ENCODE results near the gene ELOA.
"Not testable (repeated sequence)": the region's sequence is repeated elsewhere in the genome, so short reads cannot be mapped to it uniquely, and the experiment has no call there.

ELOA gene

DNA sequence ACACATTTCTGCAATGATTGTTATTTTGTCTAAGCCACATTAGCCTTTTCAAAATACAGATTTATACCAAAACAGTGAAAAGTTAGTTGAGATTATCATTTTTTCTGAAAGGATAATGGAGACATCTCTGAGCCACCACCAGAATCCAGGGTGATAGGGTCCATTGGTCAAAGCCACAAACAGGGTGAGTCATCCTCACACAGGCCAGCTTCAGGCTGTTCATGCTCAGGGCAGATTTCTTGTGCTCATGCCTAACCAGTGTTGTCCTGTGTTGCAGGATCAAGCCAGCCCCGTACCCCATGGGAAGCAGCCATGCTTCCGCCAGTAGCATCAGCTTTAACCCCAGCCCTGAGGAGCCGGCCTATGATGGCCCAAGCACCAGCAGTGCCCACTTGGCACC is 13.4 kb downstream of the ELOA start:
- peaks cover 4% of the 10 kb centered on the region for H3K36me3 Mint-ChIP-seq
- no peaks in the 10 kb centered on the region for H3K9me3 Mint-ChIP-seq (ENCODE audit: low read depth)
- H3K27me3 Mint-ChIP-seq, result no peaks in the 10 kb centered on the region
- no peaks in the 10 kb centered on the region for H3K4me1 Mint-ChIP-seq (ENCODE audit: low read depth)
- no peak overlapping the region for H3K27ac Mint-ChIP-seq
- H3K4me3 Mint-ChIP-seq, result no peak overlapping the region

DNA sequence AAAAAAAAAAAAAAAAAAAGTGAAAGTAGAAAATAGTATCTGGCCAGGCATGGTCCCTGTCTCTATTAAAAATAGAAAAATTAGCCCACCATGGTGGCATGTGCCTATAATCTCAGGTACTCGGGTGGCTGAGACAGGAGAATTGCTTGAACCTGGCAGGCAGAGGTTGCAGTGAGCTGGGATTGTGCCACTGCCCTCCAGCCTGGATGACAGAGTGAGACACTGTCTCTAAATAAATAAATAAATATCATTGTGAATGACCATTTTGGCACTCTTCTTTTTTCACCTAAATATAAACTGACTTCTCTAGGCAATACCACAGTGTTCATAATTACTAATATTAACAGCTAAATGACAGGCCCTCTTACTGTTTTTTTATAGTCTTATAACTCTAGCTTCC is 14.5 kb downstream of the ELOA start:
- no peak overlapping the region for H3K4me3 Mint-ChIP-seq
- H3K9me3 Mint-ChIP-seq (ENCODE audit: low read depth), result no peaks in the 10 kb centered on the region
- no peak overlapping the region for H3K27ac Mint-ChIP-seq
- no peaks in the 10 kb centered on the region for H3K27me3 Mint-ChIP-seq
- H3K36me3 Mint-ChIP-seq, result peaks cover 4% of the 10 kb centered on the region
- no peaks in the 10 kb centered on the region for H3K4me1 Mint-ChIP-seq (ENCODE audit: low read depth)

DNA sequence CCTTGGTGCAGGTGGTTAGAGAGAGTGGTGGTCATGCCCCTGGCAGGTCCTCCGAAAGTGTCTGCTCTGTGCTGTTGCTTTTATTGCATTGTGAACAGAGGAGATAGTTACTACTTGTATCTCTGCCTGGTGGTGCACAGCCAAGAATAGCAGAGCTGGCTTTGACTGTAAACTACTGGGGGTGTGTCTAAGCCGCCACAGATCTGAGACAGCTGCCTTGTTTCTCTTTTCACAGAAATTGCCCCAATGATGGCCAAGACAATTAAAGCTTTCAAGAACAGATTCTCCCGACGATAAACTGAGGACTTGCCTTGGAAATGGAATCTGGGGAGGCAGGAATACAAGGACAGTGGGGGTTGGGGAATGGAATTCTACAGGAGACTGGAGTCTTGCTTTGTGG is 16.0 kb downstream of the ELOA start:
- peaks cover 4% of the 10 kb centered on the region for H3K36me3 Mint-ChIP-seq
- no peak overlapping the region for H3K4me3 Mint-ChIP-seq
- no peak overlapping the region for H3K27ac Mint-ChIP-seq
- no peaks in the 10 kb centered on the region for H3K9me3 Mint-ChIP-seq (ENCODE audit: low read depth)
- no peaks in the 10 kb centered on the region for H3K27me3 Mint-ChIP-seq
- H3K4me1 Mint-ChIP-seq (ENCODE audit: low read depth), result no peaks in the 10 kb centered on the region

DNA sequence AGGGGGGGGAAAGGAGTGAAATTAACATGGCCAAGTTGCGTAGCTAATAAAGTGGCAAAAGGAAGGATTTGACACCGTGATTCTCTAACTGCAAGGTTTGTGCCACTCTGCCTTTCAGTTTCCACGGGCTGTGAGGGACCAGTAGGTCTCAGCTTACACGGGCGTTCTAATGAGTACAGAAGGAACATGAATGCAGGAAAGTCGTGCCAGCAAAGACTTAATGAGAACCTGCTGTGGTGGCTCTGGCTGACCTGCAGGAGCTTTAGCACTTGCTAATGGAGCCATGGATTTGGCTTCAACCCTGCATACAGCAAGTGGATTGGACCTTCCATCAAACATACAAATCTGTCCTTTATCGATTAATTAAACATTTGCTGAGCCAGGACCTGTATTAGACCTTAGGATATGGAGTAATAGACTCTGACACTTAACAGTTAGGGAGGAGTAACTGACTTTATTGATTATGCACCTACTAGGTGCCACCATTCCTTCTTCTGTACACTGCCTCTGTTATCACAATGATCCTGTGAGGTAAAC is 19.8 kb downstream of the ELOA start:
- peaks cover 4% of the 10 kb centered on the region for H3K36me3 Mint-ChIP-seq
- no peaks in the 10 kb centered on the region for H3K9me3 Mint-ChIP-seq (ENCODE audit: low read depth)
- no peaks in the 10 kb centered on the region for H3K27me3 Mint-ChIP-seq
- H3K27ac Mint-ChIP-seq, result no peak overlapping the region
- H3K4me1 Mint-ChIP-seq (ENCODE audit: low read depth), result no peaks in the 10 kb centered on the region
- no peak overlapping the region for H3K4me3 Mint-ChIP-seq

DNA sequence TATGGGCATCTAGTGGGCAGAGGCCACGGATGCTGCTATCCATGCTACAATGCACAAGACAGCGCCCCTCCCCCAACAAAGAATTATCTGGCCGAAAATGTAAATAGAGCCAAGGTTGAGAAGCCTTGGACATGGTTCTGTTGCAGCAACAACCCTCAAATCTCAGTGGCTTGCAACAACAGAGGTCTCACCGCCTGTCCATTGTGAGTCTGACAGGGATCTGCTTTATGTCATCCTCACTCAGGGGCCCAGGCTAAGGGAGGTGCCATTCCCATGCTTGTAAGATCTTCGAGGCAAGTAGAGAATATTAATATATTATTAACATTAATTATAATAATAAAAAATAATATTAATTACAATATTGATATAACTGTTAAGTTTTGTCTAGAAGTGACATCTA is 25.5 kb downstream of the ELOA start:
- H3K4me3 Mint-ChIP-seq, result no peak overlapping the region
- H3K27ac Mint-ChIP-seq, result no peak overlapping the region
- H3K4me1 Mint-ChIP-seq (ENCODE audit: low read depth), result peaks cover 4% of the 10 kb centered on the region
- H3K36me3 Mint-ChIP-seq, result no peaks in the 10 kb centered on the region
- no peaks in the 10 kb centered on the region for H3K27me3 Mint-ChIP-seq
- H3K9me3 Mint-ChIP-seq (ENCODE audit: low read depth), result no peaks in the 10 kb centered on the region

DNA sequence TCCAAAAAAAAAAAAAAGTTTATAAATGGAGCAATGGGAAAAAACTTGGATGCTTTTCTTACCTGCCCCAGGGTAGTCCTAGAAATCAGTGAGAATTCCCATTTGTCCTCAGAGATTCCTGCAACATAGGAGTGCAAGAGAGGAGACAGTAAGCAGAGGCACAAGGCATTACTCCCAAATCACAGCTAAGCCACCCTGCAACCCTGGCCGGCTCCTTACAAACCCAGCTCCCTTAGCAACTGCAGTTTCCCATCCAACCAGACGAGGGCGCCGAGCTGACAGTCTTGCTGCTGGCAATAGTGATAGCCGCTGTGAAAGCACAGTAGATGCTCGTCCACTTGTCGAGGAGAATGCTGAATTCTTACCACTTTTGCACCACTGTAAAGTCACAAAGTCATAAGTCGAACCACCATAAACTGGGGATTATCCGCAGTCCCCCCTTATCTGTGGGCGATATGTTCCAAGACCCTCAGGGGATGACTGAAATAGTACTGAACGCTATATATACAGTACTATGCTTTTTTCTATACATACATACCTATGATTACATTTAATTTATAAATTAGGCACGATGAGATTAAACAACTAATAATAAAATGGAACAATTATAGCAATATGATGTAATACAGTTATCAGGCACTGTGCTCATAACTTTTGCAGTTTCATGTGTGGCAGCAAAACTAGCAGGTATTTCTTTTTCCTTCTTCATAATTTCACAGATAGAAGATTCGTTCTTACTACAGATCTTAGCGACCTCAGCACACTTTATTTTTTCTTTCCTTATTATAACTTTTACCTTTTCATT is 29.0 kb downstream of the ELOA start:
- Mint-ChIP-seq H3K9me3 (ENCODE audit: low read depth) (no peaks in the 10 kb centered on the region), H3K27me3 (no peaks in the 10 kb centered on the region), H3K4me3 (no peak overlapping the region), H3K36me3 (no peaks in the 10 kb centered on the region), H3K27ac (no peak overlapping the region), H3K4me1 (ENCODE audit: low read depth) (peaks cover 28% of the 10 kb centered on the region)

DNA sequence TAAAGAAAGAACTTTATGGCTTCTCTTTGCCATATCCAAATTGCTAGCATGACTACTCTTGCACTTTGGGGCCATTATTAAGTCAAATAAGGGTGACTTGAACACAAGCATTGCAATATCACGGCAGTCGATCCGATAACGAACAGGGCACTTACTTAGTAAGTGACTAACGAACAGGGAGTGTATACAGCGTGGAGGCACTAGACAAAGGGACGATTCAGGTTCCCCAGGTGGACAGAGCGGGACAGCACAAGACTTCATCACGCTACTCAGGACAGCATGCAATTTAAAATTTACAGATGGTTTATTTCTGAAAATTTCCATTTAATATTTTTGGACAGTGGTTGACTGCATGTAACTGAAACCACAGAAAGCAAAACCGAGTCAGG is 29.6 kb downstream of the ELOA start:
- no peak overlapping the region for H3K27ac Mint-ChIP-seq

DNA sequence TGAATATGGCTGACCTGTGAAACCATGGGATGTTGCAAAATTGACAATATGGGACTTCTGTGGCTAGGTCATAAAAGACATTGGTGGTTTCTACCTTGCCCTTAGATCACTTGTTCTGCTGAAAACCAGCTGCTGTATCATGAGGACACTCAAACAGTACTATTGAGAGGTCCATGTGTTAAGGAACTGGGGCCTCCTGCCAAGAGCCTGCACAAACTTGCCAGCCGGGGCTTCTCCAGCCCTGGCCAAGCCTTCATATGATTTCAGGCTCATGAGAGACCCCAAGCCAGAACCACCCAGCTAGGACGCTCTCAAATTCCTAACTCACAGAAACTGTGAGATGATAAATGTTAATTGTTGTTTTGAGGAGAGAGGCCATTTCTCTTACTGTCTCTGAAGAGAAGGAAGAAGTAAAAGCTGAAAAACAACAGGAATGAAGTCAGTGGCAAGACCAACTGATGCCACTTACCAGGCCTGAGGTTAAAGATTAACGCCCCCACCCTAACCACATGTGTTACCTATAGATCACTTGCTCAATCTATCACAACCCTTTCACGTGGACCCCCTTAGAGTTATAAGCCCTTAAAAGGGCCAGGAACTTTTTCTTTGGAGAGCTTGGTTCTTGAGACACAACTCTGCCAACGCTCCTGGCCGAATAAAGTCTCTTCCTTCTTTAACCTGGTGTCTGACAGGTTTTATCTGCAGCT is 31.1 kb downstream of the ELOA start:
- H3K9me3 Mint-ChIP-seq (ENCODE audit: low read depth), result no peaks in the 10 kb centered on the region
- H3K4me3 Mint-ChIP-seq, result no peak overlapping the region
- no peaks in the 10 kb centered on the region for H3K36me3 Mint-ChIP-seq
- no peaks in the 10 kb centered on the region for H3K27me3 Mint-ChIP-seq
- peaks cover 39% of the 10 kb centered on the region for H3K4me1 Mint-ChIP-seq (ENCODE audit: low read depth)
- H3K27ac Mint-ChIP-seq, result no peak overlapping the region

More for the DNA sequence above, 29.6 kb downstream of the ELOA start:
- no peak overlapping the region for H3K4me3 Mint-ChIP-seq
- H3K9me3 Mint-ChIP-seq (ENCODE audit: low read depth), result no peaks in the 10 kb centered on the region
- H3K27me3 Mint-ChIP-seq, result no peaks in the 10 kb centered on the region
- H3K4me1 Mint-ChIP-seq (ENCODE audit: low read depth), result peaks cover 31% of the 10 kb centered on the region
- H3K36me3 Mint-ChIP-seq, result no peaks in the 10 kb centered on the region

DNA sequence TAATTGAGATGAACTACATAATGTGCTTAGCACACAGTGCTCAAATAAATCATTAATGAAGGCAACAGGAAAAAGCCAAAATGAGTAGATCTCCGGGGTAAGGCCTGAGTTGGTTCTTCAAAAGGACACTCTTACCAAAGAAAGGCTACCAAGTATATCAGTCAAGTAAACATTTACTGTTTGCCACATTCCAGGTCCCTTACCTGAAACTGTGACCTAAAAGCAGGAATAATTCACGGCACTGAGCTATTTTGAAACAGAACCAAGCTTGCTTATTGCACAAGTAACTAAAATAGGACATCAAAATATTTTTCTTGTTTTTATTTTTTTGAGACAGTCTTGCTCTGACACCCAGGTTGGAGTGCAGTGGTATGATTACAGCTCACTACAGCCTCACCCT is 32.9 kb downstream of the ELOA start:
- Mint-ChIP-seq H3K36me3 (peaks cover 7% of the 10 kb centered on the region), H3K27me3 (no peaks in the 10 kb centered on the region), H3K9me3 (ENCODE audit: low read depth) (no peaks in the 10 kb centered on the region), H3K4me3 (peak overlapping the region; percentile 57), H3K27ac (no peak overlapping the region), H3K4me1 (ENCODE audit: low read depth) (peaks cover 50% of the 10 kb centered on the region)

DNA sequence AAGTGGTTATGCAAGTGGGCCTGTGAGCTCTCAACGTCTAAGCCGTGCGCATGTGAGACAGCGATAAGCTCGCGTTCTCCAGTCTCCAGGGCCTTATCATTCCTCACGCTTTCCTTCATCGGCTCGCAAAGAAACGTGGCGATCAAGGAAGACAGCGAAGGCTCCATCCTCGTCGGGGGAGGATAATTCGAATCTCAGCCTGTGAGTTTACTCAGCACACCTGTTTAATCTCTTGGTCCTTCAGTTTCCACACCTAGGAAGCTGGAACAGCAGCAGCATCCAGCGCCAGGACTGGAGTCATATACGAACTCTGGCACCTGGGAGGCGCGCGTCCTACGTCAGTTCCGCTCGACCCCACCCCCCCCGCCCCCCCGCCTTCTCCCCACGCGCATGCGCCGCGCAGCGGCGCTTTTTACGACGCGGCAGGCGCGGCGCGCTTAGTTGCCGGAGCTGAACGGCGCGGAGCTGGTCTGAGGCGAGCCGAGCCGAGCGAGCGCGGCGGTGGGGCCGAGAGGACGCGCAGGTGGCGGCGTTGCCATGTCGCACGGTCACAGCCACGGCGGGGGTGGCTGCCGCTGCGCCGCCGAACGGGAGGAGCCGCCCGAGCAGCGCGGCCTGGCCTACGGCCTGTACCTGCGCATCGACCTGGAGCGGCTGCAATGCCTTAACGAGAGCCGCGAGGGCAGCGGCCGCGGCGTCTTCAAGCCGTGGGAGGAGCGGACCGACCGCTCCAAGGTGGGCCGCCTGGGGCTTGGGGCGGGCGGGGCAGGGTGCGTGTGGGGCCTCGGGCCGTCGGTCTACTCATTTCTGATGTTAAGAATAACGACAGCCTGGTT is 34.9 kb downstream of the ELOA start, which contains the start of gene PITHD1:
Gene PITHD1, plus strand, starts transcription at position 440 of the 836 bp plus-strand sequence. Its CDS starts 98 bp downstream, at position 538.
- Mint-ChIP-seq H3K27ac (peak within 1 kb of the TSS; percentile 96), H3K4me3 (peak within 1 kb of the TSS; percentile 97), H3K4me1 (ENCODE audit: low read depth) (peaks cover 55% of the 10 kb centered on the region), H3K9me3 (ENCODE audit: low read depth) (no peaks in the 10 kb centered on the region), H3K36me3 (peaks cover 7% of the 10 kb centered on the region), H3K27me3 (no peaks in the 10 kb centered on the region)

DNA sequence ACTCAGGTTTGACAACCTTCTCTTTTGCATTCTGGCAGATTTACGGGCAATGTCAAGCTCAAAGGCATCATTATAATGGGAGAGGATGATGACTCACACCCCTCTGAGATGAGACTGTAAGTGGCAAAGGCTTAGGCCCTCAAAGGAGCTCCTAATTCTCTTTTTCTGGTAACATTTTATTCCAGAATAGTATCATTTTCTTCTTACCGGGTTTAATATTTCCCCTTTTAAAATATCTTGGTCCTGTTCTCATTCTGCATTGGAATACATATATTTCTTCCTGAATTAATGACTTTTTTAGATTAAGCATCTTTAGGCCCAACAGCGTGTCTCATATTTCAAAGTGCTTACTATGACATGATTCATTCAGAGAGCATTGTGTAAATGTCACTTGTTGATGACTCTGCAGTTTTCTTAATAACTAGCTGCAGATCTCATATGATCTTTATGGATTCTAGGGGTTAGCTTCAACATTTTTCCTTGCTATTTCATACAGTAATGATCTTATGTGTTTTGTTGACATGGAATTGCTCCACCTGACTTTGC is 36.6 kb downstream of the ELOA start:
- Mint-ChIP-seq H3K4me1 (ENCODE audit: low read depth) (peaks cover 43% of the 10 kb centered on the region), H3K27ac (peak overlapping the region; percentile 83), H3K36me3 (peaks cover 7% of the 10 kb centered on the region), H3K27me3 (no peaks in the 10 kb centered on the region), H3K4me3 (peak overlapping the region; percentile 97), H3K9me3 (ENCODE audit: low read depth) (no peaks in the 10 kb centered on the region)

DNA sequence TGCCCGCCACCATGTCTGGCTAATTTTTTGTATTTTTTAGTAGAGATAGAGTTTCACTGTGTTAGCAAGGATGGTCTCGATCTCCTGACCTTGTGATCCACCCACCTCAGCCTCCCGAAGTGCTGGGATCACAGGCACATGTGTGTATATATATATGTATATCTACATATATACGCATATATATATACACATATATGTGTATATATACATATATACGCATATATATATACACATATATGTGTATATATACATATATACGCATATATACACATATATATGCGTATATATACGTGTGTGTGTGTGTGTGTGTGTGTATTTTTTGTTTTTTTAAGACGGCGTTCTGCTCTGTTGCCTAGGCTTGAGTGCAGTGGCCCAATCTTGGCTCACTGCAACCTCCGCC is 39.9 kb downstream of the ELOA start:
- not testable (repeated sequence) for H3K27ac Mint-ChIP-seq; H3K9me3 Mint-ChIP-seq (ENCODE audit: low read depth)
- peaks cover 12% of the 10 kb centered on the region for H3K36me3 Mint-ChIP-seq

DNA sequence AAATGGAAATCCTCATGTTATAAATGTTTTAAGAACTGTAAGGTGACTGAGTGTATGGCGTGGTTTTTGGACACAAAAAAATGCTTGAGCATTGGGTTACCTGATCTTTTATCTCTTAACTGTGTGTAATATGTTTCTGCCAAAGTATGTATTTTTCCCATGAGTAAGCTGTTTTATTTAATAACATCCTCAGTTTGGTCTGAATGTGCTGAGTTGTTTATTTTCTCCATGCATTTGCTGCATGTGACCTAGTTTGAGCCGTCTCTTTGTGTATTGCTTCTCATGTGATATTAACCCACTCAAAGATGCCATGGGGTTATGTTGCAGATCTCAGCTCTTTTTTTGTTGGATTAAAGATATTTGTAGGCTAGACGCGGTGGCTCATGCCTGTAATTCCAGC is 41.6 kb downstream of the ELOA start:
- Mint-ChIP-seq H3K9me3 (ENCODE audit: low read depth) (no peaks in the 10 kb centered on the region), H3K27ac (no peak overlapping the region), H3K36me3 (peaks cover 9% of the 10 kb centered on the region), H3K4me1 (ENCODE audit: low read depth) (peaks cover 14% of the 10 kb centered on the region), H3K4me3 (no peak overlapping the region), H3K27me3 (no peaks in the 10 kb centered on the region)

More for the DNA sequence above, 39.9 kb downstream of the ELOA start:
- not testable (repeated sequence) for H3K4me3 Mint-ChIP-seq, H3K27me3 Mint-ChIP-seq
- peaks cover 24% of the 10 kb centered on the region for H3K4me1 Mint-ChIP-seq (ENCODE audit: low read depth)

DNA sequence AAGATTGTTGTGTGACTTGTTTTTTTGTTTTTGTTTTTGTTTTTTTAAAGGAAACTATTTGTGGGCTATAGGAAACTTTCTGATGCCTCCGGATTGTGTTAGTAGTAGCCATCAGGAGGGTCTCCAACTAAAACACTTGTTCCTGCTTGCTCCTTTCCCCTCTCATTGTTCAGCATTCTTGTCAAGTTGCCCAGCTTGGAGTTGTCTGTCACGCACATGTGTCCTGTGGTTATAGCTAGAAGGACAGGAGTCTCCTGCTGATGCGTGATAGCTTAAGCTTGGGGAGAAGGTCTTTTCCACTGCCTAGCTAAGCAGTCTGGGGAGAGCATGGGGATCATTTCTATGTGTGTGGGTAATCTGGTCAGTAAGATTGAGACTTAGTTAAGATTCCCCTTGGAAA is 44.4 kb downstream of the ELOA start:
- Mint-ChIP-seq H3K4me3 (no peak overlapping the region), H3K27ac (no peak overlapping the region), H3K36me3 (peaks cover 5% of the 10 kb centered on the region), H3K9me3 (ENCODE audit: low read depth) (no peaks in the 10 kb centered on the region), H3K27me3 (no peaks in the 10 kb centered on the region), H3K4me1 (ENCODE audit: low read depth) (peaks cover 17% of the 10 kb centered on the region)
